Thyroid gland (tissue), 4 donors: ENCODE data around the gene PRPF40B. TPM values are rescaled to one million over a fixed set of nuclear protein-coding genes. Genes with fewer than 3 reads are reported as not detected.

Experiments
- DNase-seq, 2 donors: peaks; one replicate each; pipeline ENCODE4 v3.0.0-alpha.2; 2019
- H3K27ac ChIP-seq, 3 donors: fragments of 200-600 bp; sonication (generic); 1 replicate in 2 of 3; 2 replicates in 1 of 3; pipeline ENCODE4 v1.5.1; 2016 to 2019; ENCODE audit warnings: mild to moderate bottlenecking in 1 of 3, moderate library complexity in 1 of 3
- H3K27me3 ChIP-seq: fragments of 200-600 bp; sonication (generic); one replicate; pipeline ENCODE4 v1.5.1; 2019
- H3K36me3 ChIP-seq, 2 donors: fragments of 200-600 bp; sonication (generic); one replicate each; pipeline ENCODE4 v1.5.1; 2016 to 2019
- H3K4me1 ChIP-seq, 2 donors: fragments of 200-600 bp; sonication (generic); one replicate each; pipeline ENCODE4 v1.5.1; 2017 to 2019
- H3K4me3 ChIP-seq, 3 donors: fragments of 200-600 bp; sonication (generic); replicated peaks in 1 of 3; 1 replicate in 2 of 3; 2 replicates in 1 of 3; pipeline ENCODE4 v1.5.1; 2016; ENCODE audit warnings: mild to moderate bottlenecking in 1 of 3
- H3K9me3 ChIP-seq: fragments of 200-600 bp; sonication (generic); one replicate; pipeline ENCODE4 v1.5.1; 2017
- CTCF ChIP-seq, 6 experiments: fragments of 200-600 bp in 3 of 6; fragments of 450-650 bp in 3 of 6; sonication (generic) in 3 of 6; IDR thresholded peaks; one replicate each; pipeline ENCODE4 v1.5.1; 2016 to 2019; ENCODE audit warnings: antibody characterized with exemption in 6 of 6, mild to moderate bottlenecking in 2 of 6, inconsistent platforms in 1 of 6, moderate library complexity in 1 of 6
- POLR2A ChIP-seq, 2 donors: fragments of 450-650 bp; IDR thresholded peaks; one replicate each; pipeline ENCODE4 v1.6.1; 2017; ENCODE audit warnings: antibody characterized with exemption in 2 of 2, mild to moderate bottlenecking in 2 of 2, moderate library complexity in 1 of 2
- WGBS, 2 donors: methylation state at CpG; one replicate each; pipeline ENCODE4 v1.1.5; 2017; 5-methylcytosine and 5-hydroxymethylcytosine counted together
- intact Hi-C: fragments of 100-400 bp; cut with DNase I; formaldehyde crosslinking; loops from one replicate; pipeline ENCODE4 v1.15.1; 2023
- total RNA-seq, 4 donors: library from RNA; depleted of rRNA; stranded (reverse); fragments of >200 nt; gene quantifications; one replicate each; pipeline ENCODE4 v1.2.3, GENCODE V29; 2016

PRPF40B gene
- total RNA-seq, 4 donors from 2014 or later: 29.5 to 39.7 (median 34.4) TPM

GRCh38 chr12:49647827-49648711, 24.7 kb downstream of the PRPF40B start:
- Histone ChIP-seq H3K9me3 (no peaks in the 10 kb centered on the region), H3K27ac (peak overlapping the region in 2 of 3 donors; percentile 40 to 44), H3K27me3 (no peaks in the 10 kb centered on the region), H3K4me1 (peaks cover 25 to 47% of the 10 kb centered on the region in 2 donors), H3K4me3 (no peak overlapping the region), H3K36me3 (peaks cover 12 to 41% of the 10 kb centered on the region in 2 donors)
- intact Hi-C loops: loop anchor here (10.0 kb wide), 1 partner anchor 177 kb away; the partner anchor contains the start of gene NCKAP5L
- no peak for DNase-seq
- TF ChIP-seq POLR2A (IDR thresholded peaks at IDR 0.05): no peak
- no peak for TF ChIP-seq CTCF (IDR thresholded peaks at IDR 0.05)
- 81 to 84% methylated on average over 12 to 15 of the region's 15 CpGs for WGBS, 2 donors

- H3K4me1 ChIP-seq: peaks cover 25 to 47% of the 10 kb centered on the region in 2 donors
- peaks cover 16 to 41% of the 10 kb centered on the region in 2 donors for H3K36me3 ChIP-seq
- intact Hi-C loops: loop anchor here (10.0 kb wide), 1 partner anchor 176 kb away; the partner anchor contains the start of gene NCKAP5L
- no peaks in the 10 kb centered on the region for H3K9me3 ChIP-seq
- H3K27me3 ChIP-seq: no peaks in the 10 kb centered on the region
- H3K27ac ChIP-seq: peak overlapping the region in 2 of 3 donors; percentile 40 to 44
- no peak for TF ChIP-seq POLR2A (IDR thresholded peaks at IDR 0.05)
- TF ChIP-seq CTCF (IDR thresholded peaks at IDR 0.05): no peak
- DNase-seq: peak in 1 of 2 donors; percentile 38
- H3K4me3 ChIP-seq: no peak overlapping the region
- 74 to 80% methylated on average over 3 of the region's 3 CpGs for WGBS, 2 donors
These were observed 25.3 kb downstream of the PRPF40B start for GRCh38 chr12:49648712-49649003.

- DNase-seq: no peak
- TF ChIP-seq CTCF (IDR thresholded peaks at IDR 0.05): no peak
- no peak for TF ChIP-seq POLR2A (IDR thresholded peaks at IDR 0.05)
- WGBS, 2 donors: 96 to 97% methylated on average over 11 of the region's 11 CpGs
- H3K9me3 ChIP-seq: no peaks in the 10 kb centered on the region
- no peaks in the 10 kb centered on the region for H3K27me3 ChIP-seq
- H3K4me3 ChIP-seq: no peak overlapping the region
- H3K4me1 ChIP-seq: peaks cover 25 to 45% of the 10 kb centered on the region in 2 donors
- H3K36me3 ChIP-seq: peaks cover 17 to 37% of the 10 kb centered on the region in 2 donors
- no peak overlapping the region for H3K27ac ChIP-seq
- intact Hi-C loops: loop anchor here (10.0 kb wide), 1 partner anchor 175 kb away; the partner anchor contains the start of gene NCKAP5L
These were observed 26.1 kb downstream of the PRPF40B start for GRCh38 chr12:49649445-49649844.

- H3K4me3 ChIP-seq: no peak overlapping the region
- peaks cover 17 to 41% of the 10 kb centered on the region in 2 donors for H3K36me3 ChIP-seq
- no peak overlapping the region for H3K27ac ChIP-seq
- intact Hi-C loops: loop anchor here (10.0 kb wide), 1 partner anchor 175 kb away; the partner anchor contains the start of gene NCKAP5L
- no peak for DNase-seq
- H3K27me3 ChIP-seq: no peaks in the 10 kb centered on the region
- WGBS, 2 donors: 87 to 95% methylated on average over 5 of the region's 5 CpGs
- H3K4me1 ChIP-seq: peaks cover 22 to 41% of the 10 kb centered on the region in 2 donors
- no peaks in the 10 kb centered on the region for H3K9me3 ChIP-seq
- TF ChIP-seq POLR2A (IDR thresholded peaks at IDR 0.05): no peak
These were observed 26.5 kb downstream of the PRPF40B start for GRCh38 chr12:49649892-49650291.

GRCh38 chr12:49651855-49652254, 28.5 kb downstream of the PRPF40B start:
- intact Hi-C loops: no loop called here
- Histone ChIP-seq H3K36me3 (peaks cover 22 to 36% of the 10 kb centered on the region in 2 donors), H3K9me3 (no peaks in the 10 kb centered on the region), H3K4me1 (peaks cover 5 to 22% of the 10 kb centered on the region in 2 donors), H3K27me3 (no peaks in the 10 kb centered on the region), H3K27ac (peak overlapping the region in 1 of 3 donors; percentile 12), H3K4me3 (no peak overlapping the region)
- 55 to 74% methylated on average over 3 to 8 of the region's 8 CpGs for WGBS, 2 donors
- no peak for DNase-seq
- TF ChIP-seq CTCF (IDR thresholded peaks at IDR 0.05): no peak
- no peak for TF ChIP-seq POLR2A (IDR thresholded peaks at IDR 0.05)
